ENCODE results near the gene SMAD2.

SMAD2 gene

DNA sequence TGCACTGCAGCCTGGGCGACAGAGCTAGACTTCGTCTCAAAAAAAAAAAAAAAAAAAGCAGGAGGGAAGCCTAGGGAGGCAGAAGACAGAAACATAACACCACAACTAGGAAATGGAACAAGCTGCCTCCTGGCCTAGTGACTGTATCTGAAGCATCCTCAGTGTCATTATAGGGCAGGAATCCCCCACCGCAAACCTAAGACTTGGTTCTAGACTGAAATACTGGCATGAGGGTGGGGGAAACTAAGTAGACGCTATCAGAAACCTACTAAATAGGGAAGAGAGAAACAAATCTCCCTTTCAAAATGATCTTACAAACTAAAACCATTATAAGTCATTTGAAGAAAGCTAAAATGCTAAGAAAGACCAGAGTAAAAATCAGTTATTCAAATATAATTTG lies 16.4 kb upstream of the SMAD2 start:
- H3K27ac Mint-ChIP-seq, result no peak overlapping the region
- peaks cover 2% of the 10 kb centered on the region for H3K4me1 Mint-ChIP-seq
- peaks cover 49% of the 10 kb centered on the region for H3K27me3 Mint-ChIP-seq
- H3K4me3 Mint-ChIP-seq, result no peak overlapping the region
- ATAC-seq, result peak; percentile 66
- H3K9me3 Mint-ChIP-seq, result peaks cover 4% of the 10 kb centered on the region
- H3K36me3 Mint-ChIP-seq, result no peaks in the 10 kb centered on the region

DNA sequence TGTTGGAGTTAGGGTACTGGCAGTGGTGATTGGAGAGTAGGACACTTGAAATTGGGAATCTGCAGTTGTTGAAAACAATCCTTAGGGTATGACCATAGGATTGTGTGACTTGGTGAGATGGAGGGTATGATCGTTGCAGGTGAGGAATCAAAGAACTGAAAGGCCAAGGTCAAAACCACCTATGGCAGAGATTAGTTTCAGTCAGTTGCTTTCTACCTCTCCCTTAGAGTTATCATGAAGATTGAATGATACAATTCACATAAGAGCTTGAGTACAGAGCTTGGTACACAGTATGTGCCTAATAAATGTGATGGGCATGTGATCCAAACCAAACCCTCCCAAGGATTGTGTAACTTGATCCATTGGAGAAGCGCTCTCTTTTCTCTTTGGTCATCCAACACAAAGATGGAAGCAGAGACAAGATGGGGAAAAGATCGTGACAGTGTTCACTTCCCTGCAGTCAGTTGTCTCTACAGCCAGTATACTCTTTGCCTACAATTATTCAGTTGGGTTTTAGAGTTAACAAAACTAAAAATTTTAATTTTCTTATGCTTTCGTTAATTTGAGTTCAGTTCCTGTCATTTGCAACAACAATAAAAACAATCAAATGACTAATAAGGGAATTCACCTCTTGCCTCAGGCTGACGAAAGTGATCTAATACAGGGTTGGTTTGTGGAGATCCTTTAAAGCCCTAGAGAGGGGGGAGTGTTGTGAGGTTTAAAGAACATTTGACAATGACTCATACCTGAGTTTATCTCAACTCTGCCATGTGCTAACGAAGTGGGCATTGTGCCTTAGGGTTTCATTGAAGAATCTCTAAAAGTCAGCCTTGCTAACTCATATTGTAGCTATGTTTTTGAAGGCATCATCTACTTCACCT lies 14.8 kb upstream of the SMAD2 start:
- no peaks in the 10 kb centered on the region for H3K36me3 Mint-ChIP-seq
- H3K4me1 Mint-ChIP-seq, result no peaks in the 10 kb centered on the region
- H3K27ac Mint-ChIP-seq, result no peak overlapping the region
- peak; percentile 78 for ATAC-seq
- H3K9me3 Mint-ChIP-seq, result peaks cover 4% of the 10 kb centered on the region
- peaks cover 60% of the 10 kb centered on the region for H3K27me3 Mint-ChIP-seq
- no peak overlapping the region for H3K4me3 Mint-ChIP-seq

DNA sequence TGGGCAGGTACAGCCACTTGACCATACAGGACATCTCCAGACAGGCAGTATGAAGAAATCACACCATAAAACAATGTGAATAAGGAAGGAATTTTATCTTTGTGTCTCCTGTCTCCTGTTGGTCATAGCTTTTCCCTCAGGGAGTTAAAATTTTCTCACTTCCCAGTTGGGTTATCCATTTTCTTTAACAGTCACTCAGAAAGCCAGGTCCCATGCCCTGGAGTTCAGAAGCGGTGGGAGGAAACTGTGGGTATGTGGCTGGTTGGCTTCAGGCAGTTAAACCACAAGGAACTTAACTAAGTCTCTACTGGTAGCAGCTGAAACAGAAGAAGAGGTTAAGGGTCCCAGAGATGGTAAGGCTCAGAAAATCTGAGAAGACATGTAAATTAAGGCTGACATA lies 6.5 kb upstream of the SMAD2 start:
- no peak for ATAC-seq
- Mint-ChIP-seq H3K9me3 (no peaks in the 10 kb centered on the region), H3K27me3 (peaks cover 17% of the 10 kb centered on the region), H3K4me3 (no peak overlapping the region), H3K36me3 (no peaks in the 10 kb centered on the region), H3K27ac (no peak overlapping the region), H3K4me1 (peaks cover 3% of the 10 kb centered on the region)

DNA sequence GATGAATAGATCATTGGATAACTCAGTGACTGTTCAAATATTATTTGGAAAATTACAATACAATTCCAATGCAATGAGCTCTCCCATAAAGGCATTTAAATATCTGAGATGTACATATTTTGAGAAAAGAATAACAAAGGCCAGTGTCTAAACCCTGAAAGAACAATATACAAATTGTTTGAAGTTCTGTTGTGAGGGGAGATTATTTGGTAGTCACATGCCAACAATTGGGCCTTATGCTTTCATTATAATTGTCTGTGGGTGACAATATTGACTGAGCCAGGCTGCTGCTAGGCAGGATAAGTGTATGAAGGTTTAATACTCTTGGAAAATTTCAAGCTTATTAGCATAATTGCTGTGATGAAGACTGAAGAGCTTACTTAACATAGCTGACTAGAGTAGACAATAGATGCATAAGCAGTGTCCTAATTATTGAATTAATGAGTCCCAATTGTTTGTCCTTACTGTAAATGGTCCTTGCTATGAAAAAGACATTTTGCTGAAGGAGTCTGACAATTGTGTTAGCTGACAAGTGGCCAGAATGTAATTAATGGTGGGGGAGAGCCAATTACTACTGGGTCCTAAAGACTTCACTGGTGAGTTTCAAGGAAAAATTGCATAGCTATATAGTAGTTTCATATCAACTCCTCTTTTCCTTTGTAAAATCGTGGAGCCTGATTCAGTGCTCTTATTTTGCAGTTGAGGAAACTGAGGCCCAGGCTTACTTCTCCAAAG lies 5.0 kb upstream of the SMAD2 start:
- H3K4me1 Mint-ChIP-seq, result peaks cover 9% of the 10 kb centered on the region
- H3K36me3 Mint-ChIP-seq, result no peaks in the 10 kb centered on the region
- H3K9me3 Mint-ChIP-seq, result no peaks in the 10 kb centered on the region
- no peak for ATAC-seq
- peaks cover 4% of the 10 kb centered on the region for H3K27me3 Mint-ChIP-seq
- H3K4me3 Mint-ChIP-seq, result no peak overlapping the region
- no peak overlapping the region for H3K27ac Mint-ChIP-seq

DNA sequence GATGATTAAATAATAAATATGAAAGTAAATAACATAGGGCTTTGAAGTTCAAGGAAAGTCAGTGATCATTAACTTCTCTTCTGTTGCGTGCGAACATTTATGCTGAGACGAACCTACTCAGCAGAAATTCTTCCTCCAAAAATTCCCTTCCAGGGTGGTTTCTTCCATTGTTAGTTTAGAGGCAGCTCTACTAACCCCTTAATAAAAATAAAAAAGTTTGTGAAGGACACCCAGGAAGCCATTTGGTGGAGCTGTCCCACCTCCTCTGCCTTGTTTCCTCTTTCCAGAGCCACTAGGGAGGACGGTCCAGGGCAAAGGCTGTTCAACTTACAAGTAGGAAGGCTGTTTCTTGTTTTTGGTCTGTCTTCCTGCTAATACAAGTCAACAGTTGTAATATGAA lies 2.1 kb upstream of the SMAD2 start:
- Mint-ChIP-seq H3K36me3 (peaks cover 7% of the 10 kb centered on the region), H3K4me1 (peaks cover 26% of the 10 kb centered on the region), H3K4me3 (no peak overlapping the region), H3K27ac (no peak overlapping the region), H3K9me3 (no peaks in the 10 kb centered on the region), H3K27me3 (no peaks in the 10 kb centered on the region)
- no peak for ATAC-seq

DNA sequence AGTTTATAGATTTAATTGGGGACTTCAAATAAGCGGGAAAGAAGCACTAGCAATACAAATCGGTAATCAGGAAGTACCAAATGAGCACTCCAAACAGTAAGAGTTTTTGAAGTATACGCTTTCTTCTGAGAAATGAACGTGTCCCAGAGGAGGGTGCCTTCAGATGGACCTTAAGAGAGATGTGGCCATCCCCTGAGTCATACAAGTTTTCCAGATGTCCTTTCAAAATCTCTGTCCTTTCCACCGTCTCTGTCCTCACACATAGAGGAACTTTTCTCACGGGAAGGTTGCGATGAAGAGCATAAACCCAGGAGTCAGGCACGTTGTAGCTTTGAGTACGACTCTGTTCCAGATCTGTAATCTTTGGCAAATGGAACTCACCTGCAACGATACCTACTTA lies 1.7 kb upstream of the SMAD2 start:
- H3K27me3 Mint-ChIP-seq, result no peaks in the 10 kb centered on the region
- H3K4me3 Mint-ChIP-seq, result peak overlapping the region; percentile 83
- H3K4me1 Mint-ChIP-seq, result peaks cover 27% of the 10 kb centered on the region
- peak overlapping the region; percentile 77 for H3K27ac Mint-ChIP-seq
- H3K36me3 Mint-ChIP-seq, result peaks cover 7% of the 10 kb centered on the region
- no peak for ATAC-seq
- no peaks in the 10 kb centered on the region for H3K9me3 Mint-ChIP-seq

DNA sequence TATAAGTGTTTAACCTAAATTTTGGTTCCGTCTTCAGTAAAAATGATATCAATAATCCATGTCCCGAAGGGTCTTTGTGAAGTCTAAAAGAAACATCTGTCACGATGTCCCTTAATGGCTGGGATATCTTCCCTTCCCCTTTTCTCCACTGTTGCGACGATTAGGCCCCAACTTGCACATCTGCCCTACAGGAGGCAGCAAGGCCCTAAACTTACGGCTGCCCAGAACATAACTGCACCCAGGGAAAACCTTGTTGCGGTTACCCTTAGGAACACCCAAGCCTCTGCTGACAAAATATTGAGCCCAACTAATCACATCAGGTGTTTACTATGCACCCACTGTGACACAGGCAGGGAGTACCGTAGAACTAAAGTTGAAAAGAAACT lies 1.3 kb upstream of the SMAD2 start:
- Mint-ChIP-seq H3K27ac (peak overlapping the region; percentile 77), H3K4me1 (peaks cover 32% of the 10 kb centered on the region), H3K4me3 (peak overlapping the region; percentile 83), H3K9me3 (no peaks in the 10 kb centered on the region), H3K36me3 (peaks cover 7% of the 10 kb centered on the region), H3K27me3 (no peaks in the 10 kb centered on the region)
- no peak for ATAC-seq

DNA sequence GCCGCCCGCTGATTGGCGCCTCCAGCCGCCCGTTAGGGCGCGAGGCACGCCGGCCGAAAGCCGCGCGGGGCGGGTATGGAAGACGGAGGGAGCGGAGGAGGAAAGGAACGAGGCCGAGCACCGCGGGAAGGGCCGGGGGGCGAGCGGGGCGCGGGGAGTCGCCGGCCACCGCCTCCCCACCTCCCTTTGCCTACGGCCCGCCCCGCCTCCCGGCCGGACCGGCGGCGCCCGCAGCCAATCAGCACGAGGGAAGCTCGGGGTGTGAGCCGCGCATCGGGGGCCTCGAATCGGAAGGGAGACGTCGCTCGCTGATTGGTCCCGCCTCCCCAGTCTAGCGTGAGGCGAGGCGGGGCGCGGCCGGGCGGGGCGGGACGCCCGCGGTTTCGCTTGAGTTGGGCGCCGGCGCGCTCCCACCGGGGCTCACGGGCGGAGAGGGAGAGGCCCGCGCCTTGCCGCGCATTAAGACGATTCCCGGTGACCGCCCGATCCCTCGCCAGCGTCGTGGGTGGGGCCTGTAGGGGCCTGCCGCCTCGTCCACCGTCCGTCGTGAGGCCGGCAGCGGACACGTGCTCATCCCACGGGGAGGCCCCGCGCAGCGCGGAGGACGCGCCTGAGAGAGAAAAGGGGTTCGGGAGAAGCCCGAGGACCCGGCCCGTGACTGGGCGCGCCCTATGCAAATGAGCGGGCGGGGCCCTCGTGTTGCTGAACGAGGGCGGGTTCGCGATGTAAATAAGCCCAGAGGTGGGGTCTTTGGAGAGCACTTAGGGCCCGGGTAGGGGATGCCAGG lies 665 bp upstream of the SMAD2 start:
- no peaks in the 10 kb centered on the region for H3K27me3 Mint-ChIP-seq
- H3K9me3 Mint-ChIP-seq, result no peaks in the 10 kb centered on the region
- H3K4me1 Mint-ChIP-seq, result peaks cover 38% of the 10 kb centered on the region
- ATAC-seq, result peak; percentile 94
- H3K27ac Mint-ChIP-seq, result peak overlapping the region; percentile 77
- H3K4me3 Mint-ChIP-seq, result peak overlapping the region; percentile 83
- H3K36me3 Mint-ChIP-seq, result peaks cover 7% of the 10 kb centered on the region

DNA sequence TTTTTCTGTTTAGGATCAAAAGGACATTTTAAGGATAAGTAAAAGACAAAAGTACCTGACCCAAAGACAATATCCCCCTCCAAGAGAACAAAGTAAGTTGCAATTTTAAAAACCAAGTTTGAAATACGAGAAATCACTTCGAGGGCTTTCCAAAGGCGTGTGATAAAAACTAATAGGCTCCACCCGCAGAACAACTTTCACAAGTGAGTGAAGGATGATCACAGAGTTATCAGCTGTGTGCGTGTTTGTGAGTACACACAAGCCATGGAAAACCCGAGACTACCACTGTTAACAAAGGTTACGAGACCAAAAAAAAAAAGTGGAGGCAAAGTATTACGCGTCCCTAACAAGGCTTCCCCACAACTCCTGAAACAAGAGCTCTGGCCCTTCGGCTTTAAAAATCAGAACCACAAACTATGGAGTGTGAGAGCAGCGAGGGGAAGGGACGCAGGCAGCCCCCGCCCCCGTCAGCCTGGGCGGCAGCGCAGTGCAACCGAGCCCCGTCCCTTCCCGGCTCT lies 719 bp downstream of the SMAD2 start:
- no peak for ATAC-seq
- no peaks in the 10 kb centered on the region for H3K9me3 Mint-ChIP-seq
- peaks cover 49% of the 10 kb centered on the region for H3K4me1 Mint-ChIP-seq
- H3K27ac Mint-ChIP-seq, result peak overlapping the region; percentile 77
- H3K27me3 Mint-ChIP-seq, result no peaks in the 10 kb centered on the region
- H3K4me3 Mint-ChIP-seq, result peak overlapping the region; percentile 89
- peaks cover 7% of the 10 kb centered on the region for H3K36me3 Mint-ChIP-seq

DNA sequence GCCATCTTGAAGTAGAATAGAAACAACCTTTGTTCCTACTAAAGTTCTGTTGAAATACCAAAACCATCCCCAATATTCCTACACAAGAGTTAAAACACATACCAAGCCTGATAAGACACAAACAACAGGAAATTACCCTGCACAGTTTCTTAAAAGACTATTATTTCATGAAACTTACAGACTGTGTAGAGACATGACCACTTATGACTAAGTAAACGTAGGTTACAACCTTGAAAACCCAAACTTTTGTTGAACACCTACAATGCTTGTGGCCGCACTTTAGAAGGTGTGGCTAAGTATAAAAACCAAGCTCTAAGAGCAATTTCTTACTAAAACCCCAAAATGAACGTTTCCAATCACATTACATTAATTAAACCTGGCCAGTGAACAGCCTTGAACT lies 2.0 kb downstream of the SMAD2 start:
- Mint-ChIP-seq H3K4me3 (peak overlapping the region; percentile 38), H3K9me3 (no peaks in the 10 kb centered on the region), H3K36me3 (peaks cover 7% of the 10 kb centered on the region), H3K27me3 (no peaks in the 10 kb centered on the region), H3K27ac (peak overlapping the region; percentile 77), H3K4me1 (peaks cover 49% of the 10 kb centered on the region)
- ATAC-seq, result no peak

DNA sequence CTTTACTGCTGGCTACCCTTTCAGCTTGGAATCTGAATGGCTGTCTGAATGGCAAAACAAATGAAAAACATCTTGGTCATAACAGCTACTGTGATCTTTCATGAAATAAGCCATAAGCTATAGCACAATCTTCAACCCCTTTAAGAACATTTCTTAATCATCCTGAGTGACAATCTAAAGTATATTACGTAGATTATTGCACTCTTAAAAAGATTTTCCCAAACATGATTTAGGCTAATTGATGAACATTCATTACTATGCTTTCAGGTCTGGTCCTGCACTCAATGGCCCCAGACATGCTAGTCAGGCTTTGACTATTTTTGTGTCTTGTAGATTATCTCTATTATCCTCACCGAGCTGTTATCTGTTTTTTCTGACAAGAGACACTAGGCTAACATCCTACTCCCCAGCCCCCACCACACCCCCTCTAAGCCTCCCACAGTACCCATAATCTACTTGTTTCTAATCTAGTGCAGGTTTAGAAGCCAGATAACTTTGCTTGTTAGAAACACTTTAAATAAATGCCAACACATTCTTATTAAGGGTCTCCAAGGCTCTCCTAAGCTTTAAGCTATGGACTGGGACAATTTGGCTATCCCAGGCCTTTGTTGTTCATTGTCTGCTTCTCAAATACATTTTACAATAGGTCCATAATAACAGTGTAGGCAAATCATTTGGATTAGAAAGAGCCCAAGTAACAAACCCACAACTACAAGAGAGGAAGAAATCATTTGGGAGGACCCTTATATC lies 4.2 kb downstream of the SMAD2 start:
- H3K27ac Mint-ChIP-seq, result no peak overlapping the region
- peaks cover 55% of the 10 kb centered on the region for H3K4me1 Mint-ChIP-seq
- no peak overlapping the region for H3K4me3 Mint-ChIP-seq
- H3K9me3 Mint-ChIP-seq, result no peaks in the 10 kb centered on the region
- ATAC-seq, result no peak
- no peaks in the 10 kb centered on the region for H3K27me3 Mint-ChIP-seq
- peaks cover 12% of the 10 kb centered on the region for H3K36me3 Mint-ChIP-seq

DNA sequence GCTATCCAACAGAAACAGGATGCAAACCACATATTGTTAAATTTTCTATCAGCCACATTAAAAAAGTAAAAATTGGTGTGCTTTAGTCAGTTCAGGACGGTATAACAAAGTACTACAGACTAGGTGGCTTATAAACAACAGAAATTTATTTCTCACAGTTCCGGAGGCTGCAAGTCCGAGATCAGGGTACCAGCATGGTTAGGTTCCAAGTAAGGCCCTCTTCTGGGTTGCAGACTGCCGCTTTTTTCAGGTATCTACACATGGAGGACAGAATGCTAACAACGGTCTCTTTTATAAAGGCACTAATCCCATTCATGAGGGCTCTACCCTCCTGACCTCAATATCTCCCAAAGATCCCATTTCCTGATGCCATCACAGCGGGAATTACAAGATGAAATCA lies 10.5 kb downstream of the SMAD2 start:
- Mint-ChIP-seq H3K4me1 (peaks cover 64% of the 10 kb centered on the region), H3K36me3 (peaks cover 39% of the 10 kb centered on the region), H3K9me3 (no peaks in the 10 kb centered on the region), H3K27me3 (no peaks in the 10 kb centered on the region), H3K27ac (no peak overlapping the region), H3K4me3 (no peak overlapping the region)
- ATAC-seq, result no peak

DNA sequence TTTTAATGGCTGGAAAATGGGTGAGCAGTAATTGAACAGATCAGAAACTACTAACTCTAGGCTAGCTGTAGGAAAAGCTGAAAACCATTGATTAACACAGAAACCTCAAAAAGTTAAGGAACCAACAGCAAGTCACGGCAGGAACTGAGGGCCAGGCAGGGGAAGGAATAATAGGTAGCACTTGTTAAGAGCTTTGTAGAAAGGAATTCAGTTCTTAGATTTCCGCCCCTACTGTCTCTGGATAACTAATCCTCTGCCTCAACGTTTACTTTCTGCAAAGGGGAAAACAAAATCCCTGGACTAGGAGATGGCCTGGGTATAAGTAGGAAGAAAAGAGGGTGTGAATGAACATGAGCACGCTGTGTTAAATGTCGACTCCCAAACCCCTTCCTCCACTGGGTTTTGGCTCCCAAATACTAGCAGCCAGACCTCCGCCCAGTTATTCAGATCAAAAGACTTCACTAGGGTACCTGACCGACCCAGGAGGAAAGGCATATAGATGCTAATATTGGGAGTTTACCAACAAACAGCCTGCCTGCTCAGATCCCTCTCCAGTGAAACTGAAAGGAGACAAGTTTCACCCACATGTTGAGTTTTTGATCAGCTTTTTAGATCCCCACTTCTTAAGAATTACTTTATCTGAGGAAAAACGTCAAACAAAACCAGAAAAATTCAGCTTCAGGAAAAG lies 12.4 kb downstream of the SMAD2 start:
- H3K9me3 Mint-ChIP-seq, result no peaks in the 10 kb centered on the region
- H3K4me3 Mint-ChIP-seq, result peak overlapping the region; percentile 65
- no peak for ATAC-seq
- peaks cover 63% of the 10 kb centered on the region for H3K4me1 Mint-ChIP-seq
- no peaks in the 10 kb centered on the region for H3K27me3 Mint-ChIP-seq
- H3K36me3 Mint-ChIP-seq, result peaks cover 40% of the 10 kb centered on the region
- H3K27ac Mint-ChIP-seq, result peak overlapping the region; percentile 67

DNA sequence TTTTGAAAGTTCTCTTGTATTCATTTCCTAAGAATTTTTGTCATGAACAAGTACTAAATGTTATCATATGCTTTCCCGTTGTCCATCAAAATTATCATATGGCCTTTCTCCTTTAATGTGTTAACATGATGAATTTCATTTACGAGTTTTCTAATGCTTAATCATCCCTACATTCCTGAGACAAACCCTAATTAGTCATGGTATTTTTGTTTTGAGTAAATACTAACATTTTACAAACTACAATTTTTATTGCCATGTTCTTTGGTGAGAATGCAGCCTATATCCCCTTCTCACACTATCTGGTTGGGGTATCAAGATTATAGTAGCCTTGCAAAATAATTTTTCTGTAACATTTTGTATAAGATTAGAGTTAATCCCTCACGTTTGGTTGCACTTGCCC lies 14.5 kb downstream of the SMAD2 start:
- no peak overlapping the region for H3K27ac Mint-ChIP-seq
- H3K4me3 Mint-ChIP-seq, result no peak overlapping the region
- peaks cover 65% of the 10 kb centered on the region for H3K4me1 Mint-ChIP-seq
- H3K36me3 Mint-ChIP-seq, result peaks cover 44% of the 10 kb centered on the region
- no peaks in the 10 kb centered on the region for H3K9me3 Mint-ChIP-seq
- no peaks in the 10 kb centered on the region for H3K27me3 Mint-ChIP-seq
- ATAC-seq, result no peak
